GM12873 (cell line): Measurements from ENCODE around the gene ABCA1.
A peak's percentile ranks its signal among the peaks of the same experiment; 100 is the strongest.

Experiments
- CTCF ChIP-seq: IDR thresholded peaks from 2 replicates; pipeline ENCODE4 v1.5.1; 2012; ENCODE audit warnings: low read depth, mild to moderate bottlenecking, moderate library complexity, low read length, control low read depth; ENCODE audit not compliant: insufficient read depth; ENCODE audit errors: missing control alignments

ABCA1 gene

DNA sequence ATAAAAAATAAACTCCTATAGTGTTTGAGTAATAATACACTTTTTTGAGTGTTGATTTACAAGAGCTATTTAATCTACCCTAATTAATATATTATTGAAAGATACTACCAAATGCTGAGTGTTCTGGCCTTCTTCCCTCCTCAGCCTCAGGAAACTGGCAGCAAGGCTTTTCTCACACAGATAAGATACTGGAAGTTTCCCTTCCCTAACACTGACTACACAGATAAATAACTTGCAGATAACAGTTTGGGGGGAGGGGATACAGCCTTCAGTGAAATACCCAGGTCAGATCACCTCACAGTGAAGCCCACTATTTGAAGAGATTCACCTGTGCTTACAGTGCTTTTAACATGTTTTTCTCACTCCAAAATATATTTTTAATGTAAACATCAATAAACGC, 182.1 kb downstream of the ABCA1 start:
- no peak for TF ChIP-seq CTCF

- TF ChIP-seq CTCF, result peak; percentile 64
Measured at GRCh38 chr9:104743376-104743985, 184.5 kb downstream of the ABCA1 start.

DNA sequence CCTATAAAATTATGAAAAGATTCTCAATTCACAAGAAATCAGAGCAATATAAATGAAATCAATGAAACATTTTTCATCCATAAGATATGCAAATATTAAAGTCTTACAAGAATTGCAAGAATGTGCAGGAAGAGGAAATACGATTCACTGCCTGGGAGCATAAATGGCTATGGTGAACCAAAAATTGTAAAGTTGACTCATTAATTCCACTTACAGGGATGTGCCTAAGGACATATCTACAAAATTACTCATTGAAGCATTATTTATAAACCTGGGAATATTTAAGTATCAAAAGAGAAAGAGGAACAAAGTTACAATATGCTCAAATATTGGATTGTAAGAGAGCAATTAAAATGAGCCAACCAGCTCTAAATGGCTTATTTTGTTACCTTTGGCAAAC, 187.3 kb downstream of the ABCA1 start:
- no peak for TF ChIP-seq CTCF

DNA sequence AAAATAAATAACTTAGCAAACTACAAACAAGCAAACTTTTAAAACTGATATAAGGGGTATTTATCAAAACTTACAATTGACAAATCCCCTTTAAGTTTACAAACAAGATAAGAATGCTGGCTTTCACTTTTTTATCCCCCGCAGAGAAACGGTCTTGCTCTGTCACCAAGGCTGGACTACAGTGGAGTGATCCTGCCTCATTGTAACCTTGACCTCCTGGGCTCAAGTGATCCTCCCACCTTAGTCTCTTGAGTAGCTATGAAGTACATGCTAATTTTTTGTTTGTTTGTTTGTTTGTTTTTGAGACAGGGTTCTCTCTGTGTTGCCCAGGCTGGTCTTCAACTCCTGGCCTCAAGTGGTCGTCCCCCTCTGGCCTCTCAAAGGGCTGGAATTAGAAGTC, 189.5 kb downstream of the ABCA1 start:
- TF ChIP-seq CTCF, result no peak
